Activated naive CD4-positive, alpha-beta T cell treated with anti-CD3 and anti-CD28 coated beads, Interleukin-2, amount 50 U/mL, for 16 hours (primary cell): ENCODE data around the gene ARHGAP23.

Source experiments
- DNase-seq: peaks from one replicate; pipeline ENCODE4 v3.0.0-alpha.2; 2020

The ARHGAP23 gene, protein sequence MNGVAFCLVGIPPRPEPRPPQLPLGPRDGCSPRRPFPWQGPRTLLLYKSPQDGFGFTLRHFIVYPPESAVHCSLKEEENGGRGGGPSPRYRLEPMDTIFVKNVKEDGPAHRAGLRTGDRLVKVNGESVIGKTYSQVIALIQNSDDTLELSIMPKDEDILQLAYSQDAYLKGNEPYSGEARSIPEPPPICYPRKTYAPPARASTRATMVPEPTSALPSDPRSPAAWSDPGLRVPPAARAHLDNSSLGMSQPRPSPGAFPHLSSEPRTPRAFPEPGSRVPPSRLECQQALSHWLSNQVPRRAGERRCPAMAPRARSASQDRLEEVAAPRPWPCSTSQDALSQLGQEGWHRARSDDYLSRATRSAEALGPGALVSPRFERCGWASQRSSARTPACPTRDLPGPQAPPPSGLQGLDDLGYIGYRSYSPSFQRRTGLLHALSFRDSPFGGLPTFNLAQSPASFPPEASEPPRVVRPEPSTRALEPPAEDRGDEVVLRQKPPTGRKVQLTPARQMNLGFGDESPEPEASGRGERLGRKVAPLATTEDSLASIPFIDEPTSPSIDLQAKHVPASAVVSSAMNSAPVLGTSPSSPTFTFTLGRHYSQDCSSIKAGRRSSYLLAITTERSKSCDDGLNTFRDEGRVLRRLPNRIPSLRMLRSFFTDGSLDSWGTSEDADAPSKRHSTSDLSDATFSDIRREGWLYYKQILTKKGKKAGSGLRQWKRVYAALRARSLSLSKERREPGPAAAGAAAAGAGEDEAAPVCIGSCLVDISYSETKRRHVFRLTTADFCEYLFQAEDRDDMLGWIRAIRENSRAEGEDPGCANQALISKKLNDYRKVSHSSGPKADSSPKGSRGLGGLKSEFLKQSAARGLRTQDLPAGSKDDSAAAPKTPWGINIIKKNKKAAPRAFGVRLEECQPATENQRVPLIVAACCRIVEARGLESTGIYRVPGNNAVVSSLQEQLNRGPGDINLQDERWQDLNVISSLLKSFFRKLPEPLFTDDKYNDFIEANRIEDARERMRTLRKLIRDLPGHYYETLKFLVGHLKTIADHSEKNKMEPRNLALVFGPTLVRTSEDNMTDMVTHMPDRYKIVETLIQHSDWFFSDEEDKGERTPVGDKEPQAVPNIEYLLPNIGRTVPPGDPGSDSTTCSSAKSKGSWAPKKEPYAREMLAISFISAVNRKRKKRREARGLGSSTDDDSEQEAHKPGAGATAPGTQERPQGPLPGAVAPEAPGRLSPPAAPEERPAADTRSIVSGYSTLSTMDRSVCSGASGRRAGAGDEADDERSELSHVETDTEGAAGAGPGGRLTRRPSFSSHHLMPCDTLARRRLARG (N-terminal part only)

DNA sequence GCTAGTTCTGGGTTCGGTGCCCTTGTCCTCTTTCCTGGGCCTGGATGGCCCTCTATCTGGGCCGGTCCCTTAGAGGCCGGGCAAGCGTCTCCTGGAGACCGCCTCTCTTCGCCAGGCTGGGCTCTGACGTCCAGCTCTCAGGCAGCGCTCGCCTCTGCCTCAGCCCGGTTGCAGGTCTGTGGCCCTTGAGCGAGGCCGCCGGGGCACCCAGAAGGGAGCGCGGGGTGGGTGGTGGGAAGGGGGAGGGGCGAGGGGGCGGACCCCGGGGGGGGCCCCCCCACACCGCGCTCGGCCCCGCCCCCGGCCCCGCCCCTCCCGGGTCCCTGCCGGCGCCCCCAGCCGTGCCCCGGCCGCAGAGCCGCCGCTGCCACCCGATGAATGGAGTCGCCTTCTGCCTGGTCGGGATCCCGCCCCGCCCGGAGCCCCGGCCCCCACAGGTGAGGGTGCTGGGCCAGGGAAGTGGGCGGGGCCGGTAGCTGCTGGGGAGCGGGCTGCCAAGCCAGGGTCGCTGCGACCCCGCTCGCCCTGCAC, at the start of gene ARHGAP23:
Gene ARHGAP23 (plus strand): TSS at position 353 of the 531 bp plus-strand sequence. CDS start 22 bp downstream, at position 375.
- peak; percentile 39 for DNase-seq

DNA sequence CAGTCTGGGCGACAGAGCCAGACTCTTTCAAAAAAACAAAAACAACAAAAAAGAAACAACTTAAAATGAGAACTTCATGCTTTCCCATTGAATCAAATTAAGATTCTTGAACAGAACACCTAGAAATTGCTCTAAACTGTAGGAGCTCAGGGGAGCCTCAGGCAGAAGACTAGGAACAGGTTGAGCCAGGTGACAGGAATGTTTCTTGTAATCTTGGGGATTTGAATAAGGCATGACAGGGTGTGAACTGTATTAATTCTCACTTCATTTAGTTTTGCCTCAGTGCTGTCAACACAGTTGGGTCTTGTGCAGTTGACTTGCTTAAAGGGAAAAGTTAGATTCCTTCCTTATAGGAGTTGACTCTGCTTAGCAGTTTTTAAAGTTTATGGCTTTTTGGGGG, 48.8 kb upstream of the ARHGAP23 start:
- no peak for DNase-seq

DNA sequence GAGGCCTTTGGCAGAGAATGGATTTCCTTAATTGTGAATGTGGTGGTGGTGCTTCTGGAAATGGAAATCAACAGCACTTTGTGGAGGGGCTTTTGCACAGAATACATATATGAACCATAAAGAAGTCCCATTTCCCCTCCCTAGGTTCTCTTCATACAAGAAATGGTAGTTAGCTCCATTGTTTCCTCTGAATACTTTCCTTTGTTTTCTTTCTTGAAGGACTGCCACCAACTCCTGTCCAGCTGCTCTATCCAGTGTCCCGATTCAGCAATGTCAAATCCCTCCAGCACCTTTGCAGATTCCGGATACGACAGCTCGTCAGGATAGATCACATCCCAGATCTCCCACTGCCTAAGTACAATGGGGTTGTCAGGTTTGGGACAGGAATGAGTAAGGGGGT, 33.2 kb upstream of the ARHGAP23 start:
- no peak for DNase-seq

DNA sequence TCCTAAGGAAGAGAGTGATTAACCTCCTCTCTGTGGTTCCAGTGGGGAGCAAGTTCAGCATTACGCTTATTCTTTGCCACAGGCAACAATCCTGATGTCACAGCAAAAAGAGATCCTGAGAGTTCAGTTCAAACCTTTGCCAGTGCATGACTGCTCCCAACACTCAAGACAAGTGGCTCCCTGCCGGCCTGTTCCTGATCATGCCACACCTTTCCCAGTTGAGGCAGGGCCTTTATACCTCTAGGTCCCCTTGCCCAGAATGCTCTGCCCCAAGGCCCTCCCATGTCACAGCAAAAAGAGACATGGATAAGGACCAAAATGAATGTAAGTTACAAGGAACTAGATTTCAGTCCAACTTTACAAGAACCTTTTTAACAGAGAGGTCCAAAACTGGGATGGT, 31.0 kb upstream of the ARHGAP23 start:
- no peak for DNase-seq

DNA sequence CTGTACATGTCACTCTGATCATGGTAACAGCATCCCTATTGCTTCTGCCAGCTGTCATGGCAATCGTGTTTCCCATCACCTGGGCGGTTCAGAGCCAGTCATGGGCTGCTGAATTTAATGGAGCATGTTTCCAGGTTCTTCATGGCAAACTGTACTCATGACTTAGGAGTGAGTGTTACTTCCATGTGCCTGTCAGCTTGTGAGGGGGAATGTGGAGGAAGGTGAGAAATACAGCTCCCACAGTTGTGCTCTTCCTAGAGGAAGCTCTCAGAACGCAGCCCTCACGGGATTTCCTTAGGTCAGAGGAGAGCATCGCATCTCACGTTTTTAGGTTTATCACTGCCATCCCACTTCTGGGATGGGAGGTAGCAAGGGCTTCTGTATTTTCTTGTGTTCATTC, 28.0 kb upstream of the ARHGAP23 start:
- DNase-seq: no peak

DNA sequence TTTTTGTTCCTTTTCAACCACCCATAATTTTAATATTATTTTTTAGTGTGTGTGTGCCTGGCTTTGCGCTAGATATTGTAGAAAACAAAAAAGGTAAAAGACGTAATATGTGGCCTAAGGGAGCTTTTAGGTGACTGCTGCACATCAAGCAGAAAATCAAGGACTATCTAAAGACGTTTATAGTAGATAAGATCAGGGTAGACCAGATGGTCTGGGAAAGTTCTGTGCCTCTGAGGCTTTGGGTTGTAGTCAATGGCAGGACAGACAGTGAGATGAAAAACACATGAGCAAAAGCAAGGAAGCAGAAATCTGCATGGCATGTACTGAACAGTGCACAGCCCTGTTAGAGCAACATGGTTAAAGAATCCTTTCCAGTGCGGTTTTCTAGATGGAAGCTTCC, 26.8 kb upstream of the ARHGAP23 start:
- DNase-seq: no peak

DNA sequence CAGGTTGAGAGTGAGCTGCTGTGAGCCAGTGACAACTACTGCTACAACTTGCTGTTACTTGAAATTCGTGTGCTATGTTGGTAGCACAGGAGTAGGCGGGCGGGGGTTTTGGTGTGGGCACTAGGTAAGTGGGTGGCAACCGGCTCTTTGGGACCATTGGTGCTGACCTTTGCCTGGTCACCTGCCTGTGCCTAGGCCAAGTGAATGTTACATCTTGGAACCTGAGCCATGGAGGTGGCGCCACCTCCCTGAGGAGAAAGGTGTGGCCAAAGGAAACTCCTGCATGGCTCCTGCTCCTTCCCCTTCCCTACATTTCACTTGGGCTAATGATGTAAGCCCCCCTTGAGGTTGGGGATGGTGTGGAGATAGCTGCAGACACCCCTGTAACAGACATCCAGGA, 25.4 kb upstream of the ARHGAP23 start:
- no peak for DNase-seq

DNA sequence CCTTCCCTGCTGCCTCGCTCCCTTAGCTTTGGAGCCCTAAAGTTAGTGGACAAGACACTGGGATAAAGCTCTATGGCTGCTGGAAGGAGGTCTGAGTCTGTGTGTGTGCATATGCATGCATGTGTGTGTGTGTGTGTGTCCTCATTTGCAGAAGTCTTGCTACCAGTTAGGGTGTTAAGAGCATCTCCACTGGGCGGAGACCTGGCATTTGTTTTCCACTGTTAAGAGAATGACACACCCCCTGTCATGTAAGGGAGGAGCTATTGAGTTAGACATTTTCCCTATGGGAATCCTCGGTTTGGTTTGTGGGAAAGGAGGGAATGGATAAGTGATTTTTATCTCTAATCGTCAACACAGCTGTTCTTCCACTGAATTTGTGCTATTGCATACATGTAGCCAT, 24.8 kb upstream of the ARHGAP23 start:
- DNase-seq: no peak

DNA sequence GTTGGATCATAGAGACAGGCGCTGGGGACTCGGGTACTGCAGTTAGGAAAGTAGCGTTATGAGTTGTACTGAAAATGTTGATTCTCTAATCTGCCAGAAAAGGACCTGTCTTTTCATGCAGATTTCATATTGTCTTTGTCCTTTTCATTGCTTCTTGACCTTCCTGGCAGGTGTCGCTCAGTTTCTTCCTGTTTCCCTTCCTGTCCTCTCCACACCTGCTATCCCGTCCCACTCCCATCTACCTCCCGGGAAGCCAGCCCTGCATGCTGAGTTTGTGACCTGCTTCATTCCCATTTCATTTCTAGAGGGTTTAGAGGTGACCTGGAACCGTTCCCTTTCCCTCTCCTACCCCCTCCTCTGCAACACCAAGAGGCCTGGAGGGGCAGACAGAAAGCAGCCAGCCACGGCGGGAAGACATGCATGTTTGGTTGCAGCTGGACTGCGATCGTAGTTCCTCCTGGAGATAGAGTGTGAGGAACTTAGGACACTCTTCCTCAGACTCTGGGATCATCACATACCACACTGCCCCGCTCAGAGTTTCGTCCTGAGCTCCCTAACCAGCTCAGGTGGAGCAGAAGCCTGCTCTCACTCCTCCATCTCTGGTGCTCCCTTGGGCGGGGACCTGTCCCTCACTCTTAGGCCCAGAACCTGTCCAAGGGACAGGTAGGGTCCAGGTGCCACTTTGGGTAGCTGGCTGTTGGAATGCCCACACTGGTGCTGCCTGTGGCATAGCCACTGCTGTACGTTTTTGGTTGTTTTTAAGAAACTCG, 23.9 kb upstream of the ARHGAP23 start:
- no peak for DNase-seq

DNA sequence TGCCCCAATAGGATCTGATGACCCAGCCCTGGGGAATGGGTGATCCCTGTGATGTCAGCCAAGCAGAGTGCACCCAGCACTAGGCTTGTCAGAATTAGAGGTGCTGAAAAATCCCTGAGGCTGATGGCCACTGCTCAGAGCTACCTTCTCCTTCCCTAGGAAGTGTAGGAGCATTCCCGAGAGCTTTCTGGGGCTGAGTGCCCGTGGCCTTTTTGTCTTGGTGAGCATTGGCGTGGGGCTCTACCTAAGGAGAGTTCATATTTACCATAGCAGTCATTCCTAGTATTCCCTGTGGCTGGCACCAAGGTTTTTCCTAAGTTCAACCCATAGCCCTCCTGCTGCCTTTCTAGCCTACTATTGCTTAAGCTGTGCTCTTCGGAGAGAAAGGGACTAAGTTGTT, 22.6 kb upstream of the ARHGAP23 start:
- DNase-seq: no peak

DNA sequence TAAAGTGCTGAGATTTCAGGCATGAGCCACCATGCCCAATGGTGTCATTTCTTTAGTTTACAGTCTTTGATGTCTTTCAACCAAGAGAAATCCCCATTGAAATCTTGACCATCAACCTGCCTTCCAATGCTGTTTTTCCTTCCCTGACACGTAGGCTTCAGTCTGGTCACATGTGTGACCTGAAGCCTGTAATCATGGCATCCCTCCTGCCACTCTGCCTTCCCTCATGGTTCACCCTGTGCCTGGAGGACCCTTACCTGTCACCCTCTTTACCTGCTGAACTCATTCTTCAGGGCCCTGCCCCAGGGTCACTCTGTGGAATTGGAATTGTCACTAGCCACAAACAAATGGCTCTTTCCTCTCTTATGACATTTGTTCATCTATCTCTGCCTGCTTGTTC, 18.1 kb upstream of the ARHGAP23 start:
- no peak for DNase-seq

DNA sequence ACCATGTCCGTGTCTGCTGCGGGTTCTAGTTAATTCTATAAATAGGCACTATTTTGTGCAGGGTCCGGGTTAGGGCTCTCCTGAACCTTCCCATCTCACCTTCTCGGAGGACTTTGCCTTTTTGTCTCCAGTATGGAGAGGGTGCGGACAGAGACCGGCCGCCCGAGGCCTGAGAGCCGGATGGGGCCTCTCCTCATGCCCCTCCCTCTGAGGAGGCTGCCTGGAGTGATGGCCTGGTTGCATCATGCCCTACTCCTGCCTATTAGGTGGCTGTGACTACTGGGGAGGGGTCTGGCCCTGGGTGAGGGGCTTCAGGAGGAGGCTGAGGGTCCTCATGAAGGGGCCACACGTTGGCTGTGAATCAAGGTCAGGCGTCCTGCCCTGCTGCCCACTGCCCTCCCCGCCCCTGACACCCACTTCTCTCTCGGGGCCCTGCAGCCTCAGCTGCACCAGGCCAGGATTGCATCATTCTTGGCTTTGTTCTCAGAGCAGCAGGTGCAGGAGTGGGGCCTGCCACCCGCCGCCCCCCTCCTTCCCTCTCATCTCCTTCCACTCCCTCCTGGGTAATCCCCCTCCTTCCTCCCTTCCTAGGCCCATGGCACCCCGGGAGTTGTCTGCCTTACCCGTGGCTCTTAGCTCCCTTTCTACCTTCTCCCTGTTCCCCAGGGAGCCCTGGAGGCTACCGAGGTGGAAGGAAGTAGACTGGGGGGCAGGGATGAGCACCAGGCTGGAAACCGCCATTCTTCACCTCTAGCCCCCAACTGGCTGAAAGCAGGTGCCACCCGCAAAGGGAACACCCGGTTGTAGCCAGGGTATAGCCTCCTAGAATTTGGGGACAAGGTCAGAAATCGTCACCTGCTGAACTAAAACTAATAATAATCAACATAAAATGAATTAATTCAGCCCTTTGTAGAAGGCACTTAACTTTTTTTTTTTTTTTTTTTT, 12.7 kb upstream of the ARHGAP23 start:
- peak; percentile 35 for DNase-seq

DNA sequence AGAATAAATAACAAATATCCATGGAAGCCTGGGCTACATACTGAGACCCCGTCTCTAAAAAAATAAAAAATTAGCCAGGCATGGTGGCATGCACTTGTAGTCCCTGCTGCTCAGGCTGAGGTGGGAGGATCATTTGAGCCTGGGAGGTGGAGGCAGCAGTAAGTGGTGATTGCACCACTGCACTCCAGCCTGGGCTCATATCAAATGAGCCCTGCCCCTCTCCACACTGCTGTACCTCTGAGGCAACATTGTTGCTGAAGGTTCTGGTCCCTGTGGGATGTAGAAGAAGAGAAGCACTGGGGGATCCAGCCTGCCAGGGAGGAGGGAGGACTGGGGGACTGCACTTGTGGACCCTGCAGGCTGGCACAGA, 11.4 kb upstream of the ARHGAP23 start:
- no peak for DNase-seq

DNA sequence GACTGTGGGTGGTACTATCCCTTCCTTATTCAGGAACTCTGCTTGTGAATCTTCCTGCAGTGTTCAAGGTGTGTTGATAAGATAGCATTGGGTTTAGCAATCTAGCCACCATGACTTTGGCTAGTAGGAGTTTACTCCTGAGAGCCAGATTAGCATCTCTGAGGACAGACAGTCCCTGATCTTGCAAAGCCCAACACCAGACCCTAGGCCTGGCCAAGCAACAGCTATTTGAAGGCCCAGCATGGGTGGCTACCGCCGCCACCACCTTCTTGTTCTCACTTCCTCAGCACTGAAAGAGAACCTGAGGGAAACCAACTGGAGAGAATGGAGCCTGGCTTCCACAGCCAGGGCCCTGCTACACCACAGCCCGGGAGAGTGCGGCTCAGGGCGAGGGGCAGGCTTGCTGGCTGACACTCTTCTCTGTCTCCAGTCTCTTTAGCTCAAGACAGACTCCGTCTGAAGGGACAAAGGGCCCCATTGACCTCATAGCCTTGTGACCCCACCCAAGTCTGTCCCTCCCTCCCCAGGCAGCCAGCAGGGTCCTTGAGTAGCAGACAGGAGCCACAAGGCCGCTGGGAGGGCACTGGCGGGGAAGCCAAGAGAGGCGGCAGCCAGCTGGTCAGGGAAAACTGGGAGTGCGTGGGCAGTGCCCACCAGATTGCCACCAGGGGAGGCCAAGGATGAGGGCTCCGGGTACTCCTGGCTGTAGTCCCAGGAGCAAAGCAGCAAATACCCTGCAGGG, 10.9 kb upstream of the ARHGAP23 start:
- DNase-seq: no peak

DNA sequence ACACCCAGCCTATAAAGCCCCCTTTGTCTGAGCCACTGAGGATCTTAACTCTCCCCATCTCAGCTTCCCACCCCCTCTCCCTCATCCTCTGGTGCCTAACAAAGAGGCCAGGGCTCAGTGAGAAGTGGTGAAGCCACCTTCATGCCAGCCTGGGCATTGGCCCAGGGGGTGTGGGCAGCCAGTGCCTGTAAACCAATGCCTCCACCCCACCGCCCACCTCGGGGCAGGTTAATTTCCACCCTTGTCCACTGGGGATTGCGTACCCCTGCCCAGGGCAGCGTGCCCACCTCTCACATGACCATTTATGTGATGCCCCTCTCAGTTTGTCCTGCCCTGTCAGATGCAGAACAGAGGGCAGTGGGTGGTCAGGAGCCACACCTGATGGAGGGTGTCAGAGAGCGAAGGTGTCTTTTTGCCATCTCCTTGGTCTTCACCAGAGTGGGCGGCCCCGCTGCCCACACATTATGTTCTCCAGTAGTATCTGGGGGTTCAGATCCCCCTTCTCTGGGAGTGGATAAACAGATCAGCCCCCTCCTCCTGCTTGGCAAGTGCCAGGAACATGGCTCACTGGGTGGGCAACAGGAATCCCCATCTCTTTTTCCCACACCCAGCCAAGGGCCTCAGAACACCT, 10.1 kb upstream of the ARHGAP23 start:
- DNase-seq: no peak

DNA sequence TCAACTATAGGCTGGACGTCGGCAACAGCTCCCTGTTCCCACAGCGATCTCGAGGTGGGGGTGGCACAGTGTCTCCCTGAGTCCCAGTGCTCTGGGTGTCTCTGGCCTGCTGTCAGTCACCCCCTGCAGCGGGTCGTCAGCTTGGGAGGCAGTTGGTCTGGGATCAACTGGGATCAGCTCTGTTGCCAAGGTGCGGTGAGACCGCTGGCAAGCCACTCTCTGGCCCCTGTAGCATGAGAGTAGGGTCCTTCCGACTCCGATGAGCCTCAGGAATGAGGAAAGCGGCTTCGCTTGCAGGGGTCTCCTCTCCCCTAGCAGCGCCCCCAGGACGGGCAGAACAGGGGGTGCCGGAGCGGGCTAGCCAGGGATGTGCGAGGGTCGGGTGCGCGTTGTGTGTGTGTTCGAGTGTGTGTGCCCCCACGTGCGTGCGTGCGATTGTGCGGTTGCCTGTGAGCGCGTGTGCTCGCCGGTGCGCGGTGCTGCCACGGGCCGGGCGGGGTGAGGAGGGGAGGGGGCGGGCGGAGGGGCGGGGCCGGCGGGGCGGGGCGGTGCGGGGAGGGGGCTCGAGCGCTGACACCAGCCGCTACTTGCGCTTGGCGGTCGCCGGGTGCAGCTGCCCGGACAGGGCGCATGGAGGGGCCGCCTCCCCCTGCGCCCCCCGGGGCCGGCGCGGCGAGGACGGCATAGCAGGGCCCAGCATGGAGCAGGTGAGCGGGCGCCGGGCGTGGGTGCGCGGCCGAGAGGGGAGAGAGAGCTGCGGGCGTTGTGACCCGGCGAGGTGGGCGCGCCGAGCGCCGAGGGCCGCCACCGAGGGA, 9.4 kb upstream of the ARHGAP23 start:
- DNase-seq: peak; percentile 19

DNA sequence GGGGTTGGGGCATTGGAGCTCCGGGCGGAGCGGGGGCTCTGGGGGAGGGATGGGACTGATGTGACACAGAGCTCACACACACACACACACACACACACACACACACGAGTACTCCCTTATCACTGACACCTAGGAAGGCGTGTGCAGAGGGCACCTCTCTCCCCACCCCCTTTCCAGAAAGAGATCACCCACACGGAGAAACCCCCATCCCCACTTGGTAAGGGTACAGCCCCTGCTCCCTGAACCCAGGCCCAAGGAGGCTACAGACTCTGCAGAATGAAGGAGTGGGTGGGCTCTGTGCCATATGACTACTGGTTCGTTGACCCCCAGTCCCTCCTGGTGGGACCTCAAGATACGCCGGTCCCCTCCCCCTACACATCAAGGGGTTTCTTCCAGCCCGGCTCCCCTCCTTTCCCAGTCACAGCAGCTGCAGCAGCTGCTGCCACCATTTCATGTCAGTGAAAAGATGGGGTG, 8.7 kb upstream of the ARHGAP23 start:
- no peak for DNase-seq

DNA sequence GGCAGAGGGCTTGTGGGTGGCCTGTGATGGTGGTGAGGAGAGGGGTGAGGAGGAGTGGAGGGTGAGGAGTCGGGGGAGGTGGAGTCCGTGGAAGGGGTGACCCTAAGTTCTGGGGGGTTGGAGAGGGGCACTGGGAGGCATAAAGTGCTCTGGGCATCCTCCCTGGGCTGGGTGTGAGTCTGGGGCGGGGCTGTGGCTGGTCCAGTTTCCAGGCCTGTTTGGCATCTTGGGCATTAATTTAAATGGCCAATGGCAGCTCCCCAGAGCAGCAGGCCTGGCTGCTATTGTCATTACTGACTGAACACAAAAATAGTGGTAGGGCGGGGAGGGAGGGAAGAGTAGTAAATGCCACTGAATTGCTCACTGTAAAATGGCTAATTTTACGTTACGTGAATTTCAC, 7.7 kb upstream of the ARHGAP23 start:
- no peak for DNase-seq
